ENCODE results near the gene ASXL2. TPM values are rescaled to one million over a fixed set of nuclear protein-coding genes. Genes with fewer than 3 reads are reported as not detected.
"Not testable (repeated sequence)": the region's sequence is repeated elsewhere in the genome, so short reads cannot be mapped to it uniquely, and the experiment has no call there.

The ASXL2 gene
- total RNA-seq, 1 donor from 2014 or later = 32.7 TPM

- H3K36me3 Mint-ChIP-seq (ENCODE audit: unreplicated experiment) = no peaks in the 10 kb centered on the region
- H3K4me3 Mint-ChIP-seq (ENCODE audit: unreplicated experiment) = no peak overlapping the region
- DNase-seq (ENCODE audit: extremely low spot score, unreplicated experiment) = no peak
- no peaks in the 10 kb centered on the region for H3K27me3 Mint-ChIP-seq (ENCODE audit: unreplicated experiment)
- H3K9me3 Mint-ChIP-seq (ENCODE audit: unreplicated experiment) = no peaks in the 10 kb centered on the region
- H3K4me1 Mint-ChIP-seq (ENCODE audit: unreplicated experiment) = no peaks in the 10 kb centered on the region
- TF ChIP-seq, protein P1, sequence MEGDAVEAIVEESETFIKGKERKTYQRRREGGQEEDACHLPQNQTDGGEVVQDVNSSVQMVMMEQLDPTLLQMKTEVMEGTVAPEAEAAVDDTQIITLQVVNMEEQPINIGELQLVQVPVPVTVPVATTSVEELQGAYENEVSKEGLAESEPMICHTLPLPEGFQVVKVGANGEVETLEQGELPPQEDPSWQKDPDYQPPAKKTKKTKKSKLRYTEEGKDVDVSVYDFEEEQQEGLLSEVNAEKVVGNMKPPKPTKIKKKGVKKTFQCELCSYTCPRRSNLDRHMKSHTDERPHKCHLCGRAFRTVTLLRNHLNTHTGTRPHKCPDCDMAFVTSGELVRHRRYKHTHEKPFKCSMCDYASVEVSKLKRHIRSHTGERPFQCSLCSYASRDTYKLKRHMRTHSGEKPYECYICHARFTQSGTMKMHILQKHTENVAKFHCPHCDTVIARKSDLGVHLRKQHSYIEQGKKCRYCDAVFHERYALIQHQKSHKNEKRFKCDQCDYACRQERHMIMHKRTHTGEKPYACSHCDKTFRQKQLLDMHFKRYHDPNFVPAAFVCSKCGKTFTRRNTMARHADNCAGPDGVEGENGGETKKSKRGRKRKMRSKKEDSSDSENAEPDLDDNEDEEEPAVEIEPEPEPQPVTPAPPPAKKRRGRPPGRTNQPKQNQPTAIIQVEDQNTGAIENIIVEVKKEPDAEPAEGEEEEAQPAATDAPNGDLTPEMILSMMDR (IDR thresholded peaks at IDR 0.05) = no peak
- H3K27ac Mint-ChIP-seq (ENCODE audit: unreplicated experiment) = no peak overlapping the region
Measured at GRCh38 chr2:25920336-25920735, 42.0 kb upstream of the ASXL2 start.

- DNase-seq (ENCODE audit: extremely low spot score, unreplicated experiment) = no peak
- H3K9me3 Mint-ChIP-seq (ENCODE audit: unreplicated experiment) = no peaks in the 10 kb centered on the region
- peaks cover 11% of the 10 kb centered on the region for H3K4me1 Mint-ChIP-seq (ENCODE audit: unreplicated experiment)
- no peak overlapping the region for H3K4me3 Mint-ChIP-seq (ENCODE audit: unreplicated experiment)
- H3K27me3 Mint-ChIP-seq (ENCODE audit: unreplicated experiment) = no peaks in the 10 kb centered on the region
- no peak overlapping the region for H3K27ac Mint-ChIP-seq (ENCODE audit: unreplicated experiment)
- no peaks in the 10 kb centered on the region for H3K36me3 Mint-ChIP-seq (ENCODE audit: unreplicated experiment)
- TF ChIP-seq, protein P1 (IDR thresholded peaks at IDR 0.05) = no peak
Measured at GRCh38 chr2:25917832-25918231, 39.5 kb upstream of the ASXL2 start.

- not testable (repeated sequence) for H3K27me3 Mint-ChIP-seq (ENCODE audit: unreplicated experiment); DNase-seq (ENCODE audit: extremely low spot score, unreplicated experiment); H3K9me3 Mint-ChIP-seq (ENCODE audit: unreplicated experiment); H3K4me3 Mint-ChIP-seq (ENCODE audit: unreplicated experiment); H3K27ac Mint-ChIP-seq (ENCODE audit: unreplicated experiment); H3K36me3 Mint-ChIP-seq (ENCODE audit: unreplicated experiment)
- peaks cover 14% of the 10 kb centered on the region for H3K4me1 Mint-ChIP-seq (ENCODE audit: unreplicated experiment)
Measured at GRCh38 chr2:25917411-25917810, 39.1 kb upstream of the ASXL2 start.

DNA sequence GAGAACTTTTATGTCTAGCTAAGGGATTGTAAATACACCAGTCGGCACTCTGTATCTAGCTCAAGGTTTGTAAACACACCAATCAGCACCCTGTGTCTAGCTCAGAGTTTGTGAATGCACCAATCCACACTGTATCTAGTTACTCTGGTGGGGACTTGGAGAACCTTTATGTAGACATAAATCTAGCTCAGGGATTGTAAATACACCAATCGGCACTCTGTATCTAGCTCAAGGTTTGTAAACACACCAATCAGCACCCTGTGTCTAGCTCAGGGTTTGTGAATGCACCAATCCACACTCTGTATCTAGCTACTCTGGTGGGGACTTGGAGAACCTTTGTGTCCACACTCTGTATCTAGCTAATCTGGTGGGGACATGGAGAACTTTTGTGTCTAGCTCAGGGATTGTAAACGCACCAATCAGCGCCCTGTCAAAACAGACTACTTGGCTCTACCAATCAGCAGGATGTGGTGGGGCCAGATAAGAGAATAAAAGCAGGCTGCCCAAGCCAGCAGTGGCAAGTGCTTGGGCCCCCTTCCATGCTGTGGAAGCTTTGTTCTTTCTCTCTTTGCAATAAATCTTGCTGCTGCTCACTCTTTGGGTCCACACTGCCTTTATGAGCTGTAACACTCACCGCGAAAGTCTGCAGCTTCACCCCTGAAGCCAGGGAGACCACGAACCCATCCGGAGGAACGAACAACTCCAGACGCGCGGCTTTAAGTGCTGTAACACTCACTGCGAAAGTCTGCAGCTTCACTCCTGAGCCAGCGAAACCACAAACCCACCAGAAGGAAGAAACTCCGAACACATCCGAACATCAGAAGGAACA is 37.9 kb upstream of the ASXL2 start:
- not testable (repeated sequence) for H3K27ac Mint-ChIP-seq (ENCODE audit: unreplicated experiment); H3K36me3 Mint-ChIP-seq (ENCODE audit: unreplicated experiment); H3K4me3 Mint-ChIP-seq (ENCODE audit: unreplicated experiment); H3K9me3 Mint-ChIP-seq (ENCODE audit: unreplicated experiment); DNase-seq (ENCODE audit: extremely low spot score, unreplicated experiment); H3K27me3 Mint-ChIP-seq (ENCODE audit: unreplicated experiment)
- peaks cover 14% of the 10 kb centered on the region for H3K4me1 Mint-ChIP-seq (ENCODE audit: unreplicated experiment)

GRCh38 chr2:25915411-25915810 is 37.1 kb upstream of the ASXL2 start:
- H3K36me3 Mint-ChIP-seq (ENCODE audit: unreplicated experiment); H3K27ac Mint-ChIP-seq (ENCODE audit: unreplicated experiment); DNase-seq (ENCODE audit: extremely low spot score, unreplicated experiment); H3K27me3 Mint-ChIP-seq (ENCODE audit: unreplicated experiment); H3K9me3 Mint-ChIP-seq (ENCODE audit: unreplicated experiment); H3K4me3 Mint-ChIP-seq (ENCODE audit: unreplicated experiment): not testable (repeated sequence)
- H3K4me1 Mint-ChIP-seq (ENCODE audit: unreplicated experiment) = peaks cover 14% of the 10 kb centered on the region

- not testable (repeated sequence) for DNase-seq (ENCODE audit: extremely low spot score, unreplicated experiment); H3K36me3 Mint-ChIP-seq (ENCODE audit: unreplicated experiment); H3K27me3 Mint-ChIP-seq (ENCODE audit: unreplicated experiment); H3K4me3 Mint-ChIP-seq (ENCODE audit: unreplicated experiment); H3K9me3 Mint-ChIP-seq (ENCODE audit: unreplicated experiment)
- peaks cover 14% of the 10 kb centered on the region for H3K4me1 Mint-ChIP-seq (ENCODE audit: unreplicated experiment)
- H3K27ac Mint-ChIP-seq (ENCODE audit: unreplicated experiment) = peak overlapping the region; percentile 35
Measured at GRCh38 chr2:25913696-25913973, 35.3 kb upstream of the ASXL2 start.

DNA sequence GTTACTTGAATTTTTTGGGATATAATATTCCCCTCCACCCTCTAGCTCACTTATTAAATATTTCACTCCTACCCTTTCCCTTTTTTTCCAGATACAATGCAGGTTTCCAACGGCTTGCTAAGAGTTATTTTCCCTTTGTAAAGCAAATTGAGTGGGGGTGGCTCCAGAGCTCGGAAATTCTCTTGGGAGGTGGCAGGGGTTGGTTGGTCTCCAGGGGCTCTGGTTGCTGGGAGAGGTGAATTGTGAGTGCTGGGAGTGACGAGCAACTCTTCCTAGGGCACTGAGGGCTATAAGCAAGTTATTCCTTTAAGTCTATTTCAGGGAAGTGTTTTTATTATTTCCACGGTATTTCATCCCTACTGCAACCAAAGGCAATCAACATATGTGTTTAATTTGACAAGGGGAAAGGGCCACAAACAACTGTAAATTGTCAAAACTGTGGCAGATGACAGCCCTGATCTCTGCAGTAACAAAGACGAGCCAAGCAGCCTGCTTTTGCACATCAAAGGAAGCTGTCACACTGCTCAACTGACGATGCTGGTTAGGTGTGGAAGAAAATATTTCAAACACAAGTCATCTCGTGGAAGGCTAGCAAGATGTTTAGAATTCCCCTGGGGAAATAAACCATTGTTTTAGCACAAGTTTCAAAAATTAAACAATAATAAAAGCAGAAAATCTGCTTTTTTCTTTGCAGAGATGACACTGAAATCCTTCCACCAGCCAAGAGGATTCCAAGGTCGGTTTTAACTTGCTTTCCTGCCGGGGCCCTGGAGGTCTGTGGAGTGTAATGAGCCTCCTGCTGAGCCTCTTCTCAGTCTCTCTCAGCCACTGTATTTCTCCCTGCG is 34.8 kb upstream of the ASXL2 start:
- H3K4me3 Mint-ChIP-seq (ENCODE audit: unreplicated experiment) = peak overlapping the region; percentile 29
- H3K4me1 Mint-ChIP-seq (ENCODE audit: unreplicated experiment) = peaks cover 14% of the 10 kb centered on the region
- DNase-seq (ENCODE audit: extremely low spot score, unreplicated experiment) = no peak
- TF ChIP-seq, protein P1 (IDR thresholded peaks at IDR 0.05) = no peak
- peak overlapping the region; percentile 35 for H3K27ac Mint-ChIP-seq (ENCODE audit: unreplicated experiment)
- no peaks in the 10 kb centered on the region for H3K9me3 Mint-ChIP-seq (ENCODE audit: unreplicated experiment)
- H3K27me3 Mint-ChIP-seq (ENCODE audit: unreplicated experiment) = no peaks in the 10 kb centered on the region
- no peaks in the 10 kb centered on the region for H3K36me3 Mint-ChIP-seq (ENCODE audit: unreplicated experiment)

DNA sequence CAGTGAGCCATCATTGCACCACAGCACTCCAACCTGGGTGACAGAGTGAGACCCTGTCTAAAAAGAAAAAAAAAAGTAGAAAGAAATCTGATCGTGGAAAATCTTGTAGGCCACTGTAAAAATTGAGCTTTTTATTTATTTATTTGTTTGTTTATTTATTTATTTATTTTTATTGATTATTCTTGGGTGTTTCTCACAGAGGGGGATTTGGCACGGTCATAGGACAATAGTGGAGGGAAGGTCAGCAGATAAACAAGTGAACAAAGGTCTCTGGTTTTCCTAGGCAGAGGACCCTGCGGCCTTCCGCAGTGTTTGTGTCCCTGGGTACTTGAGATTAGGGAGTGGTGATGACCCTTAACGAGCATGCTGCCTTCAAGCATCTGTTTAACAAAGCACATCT is 31.3 kb upstream of the ASXL2 start:
- H3K36me3 Mint-ChIP-seq (ENCODE audit: unreplicated experiment); DNase-seq (ENCODE audit: extremely low spot score, unreplicated experiment); H3K4me3 Mint-ChIP-seq (ENCODE audit: unreplicated experiment); H3K27ac Mint-ChIP-seq (ENCODE audit: unreplicated experiment); H3K27me3 Mint-ChIP-seq (ENCODE audit: unreplicated experiment); H3K9me3 Mint-ChIP-seq (ENCODE audit: unreplicated experiment): not testable (repeated sequence)
- peaks cover 14% of the 10 kb centered on the region for H3K4me1 Mint-ChIP-seq (ENCODE audit: unreplicated experiment)
